ENCODE results near the gene TREML1.

Gene TREML1

DNA sequence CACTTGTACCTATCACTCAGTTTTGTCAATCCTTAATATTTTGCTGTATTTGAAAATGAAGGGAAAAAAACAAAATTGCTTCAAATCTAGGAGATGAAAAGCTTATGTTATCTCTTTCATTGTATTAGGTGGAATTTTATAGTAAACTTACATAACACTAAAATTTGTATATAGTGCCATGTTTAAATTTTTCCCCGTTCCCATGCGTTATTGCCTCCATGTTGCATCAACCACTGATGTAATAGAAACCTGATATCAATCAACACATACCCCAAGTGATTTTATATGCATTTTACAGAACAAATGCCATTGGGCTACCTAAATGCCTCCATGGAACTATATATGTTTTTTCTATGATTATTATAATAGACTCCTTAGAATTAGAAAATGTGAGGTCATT lies 23.5 kb upstream of the TREML1 start:
- DNase-seq (ENCODE audit: low read depth, low spot score) = no peak

DNA sequence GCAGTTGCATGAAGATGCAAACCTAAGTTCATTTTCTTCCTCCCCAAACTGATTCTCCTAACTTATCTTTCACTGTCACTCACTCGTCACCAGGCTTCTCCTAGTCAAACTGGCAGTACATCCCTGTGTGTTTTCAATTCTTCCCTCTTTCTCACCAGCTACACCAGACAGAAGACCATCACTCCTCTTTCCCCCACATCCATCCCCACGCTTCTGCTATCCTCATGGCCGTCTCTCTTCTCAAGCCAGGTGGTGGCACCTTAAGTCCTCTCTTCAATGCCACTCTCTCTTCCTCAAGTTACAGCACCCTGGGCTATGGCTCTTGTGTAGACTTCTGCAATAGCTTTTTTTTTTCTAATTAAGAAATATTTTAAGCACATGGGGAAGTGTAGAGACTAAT lies 23.1 kb upstream of the TREML1 start:
- DNase-seq (ENCODE audit: low read depth, low spot score) = no peak

DNA sequence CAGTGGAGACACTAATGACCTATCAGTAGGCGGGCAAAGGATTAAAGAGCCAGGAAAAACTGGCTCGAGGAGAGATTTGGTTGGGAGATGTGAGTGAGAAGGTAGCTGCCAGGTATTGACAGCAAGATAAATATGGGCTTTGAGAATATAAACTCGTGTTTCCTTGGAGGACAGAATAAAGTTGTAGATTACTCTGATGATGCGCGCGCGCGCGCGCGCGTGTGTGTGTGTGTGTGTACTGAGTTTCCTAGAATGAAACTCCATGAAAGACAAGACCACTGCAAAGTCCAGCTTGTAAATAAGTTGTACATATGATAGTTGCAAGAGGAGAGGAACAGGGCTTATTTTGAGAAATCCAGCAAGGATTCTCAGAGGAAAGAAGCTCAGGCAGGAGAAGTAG lies 22.0 kb upstream of the TREML1 start:
- no peak for DNase-seq (ENCODE audit: low read depth, low spot score)

DNA sequence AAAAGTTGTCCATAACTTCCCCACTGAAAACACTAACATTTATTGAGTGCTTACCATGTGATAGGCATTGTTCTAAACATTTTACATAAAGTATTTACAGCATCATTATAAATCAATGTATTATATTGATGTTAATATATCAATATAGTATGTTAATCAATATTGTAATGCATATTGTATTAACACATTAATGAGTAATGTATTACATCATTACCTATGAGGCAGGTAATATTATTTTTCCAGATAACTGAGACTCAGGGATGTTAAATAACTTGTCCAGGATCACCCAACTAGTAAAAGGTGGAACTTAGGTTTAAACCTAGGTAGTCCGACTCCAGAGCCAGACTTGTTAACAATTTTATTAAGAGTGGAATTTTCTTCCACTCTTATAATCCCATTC lies 20.9 kb upstream of the TREML1 start:
- no peak for DNase-seq (ENCODE audit: low read depth, low spot score)

DNA sequence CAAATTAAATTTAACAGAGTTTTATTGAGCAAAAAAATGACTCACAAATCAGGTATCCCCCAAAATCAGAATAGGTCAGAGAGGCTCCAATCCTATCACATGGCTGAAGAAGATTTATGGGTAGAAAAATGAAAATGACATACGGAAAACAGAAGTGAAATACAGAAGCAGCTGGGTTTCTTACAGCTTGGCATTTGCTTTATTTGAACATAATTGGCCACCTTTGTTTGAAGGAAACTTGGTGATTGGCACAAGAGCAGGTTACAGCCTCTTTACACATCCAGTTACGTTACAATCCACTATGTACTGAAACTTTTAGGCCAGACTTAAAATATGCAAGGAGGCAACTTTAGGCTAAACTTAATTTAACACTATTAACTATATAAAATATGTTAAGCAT lies 20.5 kb upstream of the TREML1 start:
- DNase-seq (ENCODE audit: low read depth, low spot score) = no peak

DNA sequence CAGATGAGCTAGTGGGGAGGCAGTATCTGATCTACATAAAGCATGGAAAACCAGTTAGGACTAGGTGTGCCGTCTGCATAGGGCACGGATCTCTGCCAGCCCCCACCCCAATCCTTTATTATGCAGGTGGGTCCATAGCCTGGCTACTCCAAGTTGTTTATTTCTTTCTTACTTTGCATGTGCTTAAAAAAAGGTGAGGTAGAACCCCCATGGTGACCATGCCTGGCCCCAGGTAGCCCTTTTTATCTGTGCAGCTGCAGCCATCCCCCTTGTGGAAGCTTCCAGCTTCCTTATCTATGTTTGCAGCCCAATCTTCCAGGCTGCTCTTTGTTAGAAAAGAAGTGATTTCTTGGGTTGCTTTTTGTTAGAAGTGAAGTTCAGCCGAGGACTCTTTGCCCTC lies 17.8 kb upstream of the TREML1 start:
- peak; percentile 45 for DNase-seq (ENCODE audit: low read depth, low spot score)

DNA sequence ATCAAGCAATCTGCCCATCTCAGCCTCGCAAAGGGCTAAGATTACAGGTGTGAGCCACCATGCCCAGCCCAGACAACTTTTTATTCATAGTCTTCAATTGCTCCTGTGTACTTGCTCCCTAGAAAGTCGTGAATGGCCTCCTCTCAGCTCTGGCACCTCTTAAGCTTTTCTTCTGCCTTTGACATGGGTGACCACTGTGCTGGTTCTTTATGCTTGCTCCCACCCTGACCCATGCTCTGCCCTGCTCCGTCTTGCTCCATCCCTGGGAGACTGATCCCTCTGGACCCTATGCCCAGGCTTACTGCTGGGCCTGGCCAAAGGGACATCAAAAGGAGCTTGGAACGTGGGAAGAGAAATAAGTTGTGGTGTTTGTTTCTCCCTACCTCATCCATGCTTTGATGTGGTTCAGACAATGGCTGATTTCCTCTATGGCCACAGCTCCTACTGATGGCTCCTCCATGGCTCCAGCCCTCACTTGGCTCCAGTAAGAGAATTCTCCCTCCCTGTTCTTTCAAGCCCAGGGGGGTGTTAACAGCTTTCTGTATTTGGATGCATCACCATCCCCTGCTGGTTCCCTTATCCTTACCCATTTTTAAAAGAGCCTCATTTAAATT lies 16.5 kb upstream of the TREML1 start:
- no peak for DNase-seq (ENCODE audit: low read depth, low spot score)

DNA sequence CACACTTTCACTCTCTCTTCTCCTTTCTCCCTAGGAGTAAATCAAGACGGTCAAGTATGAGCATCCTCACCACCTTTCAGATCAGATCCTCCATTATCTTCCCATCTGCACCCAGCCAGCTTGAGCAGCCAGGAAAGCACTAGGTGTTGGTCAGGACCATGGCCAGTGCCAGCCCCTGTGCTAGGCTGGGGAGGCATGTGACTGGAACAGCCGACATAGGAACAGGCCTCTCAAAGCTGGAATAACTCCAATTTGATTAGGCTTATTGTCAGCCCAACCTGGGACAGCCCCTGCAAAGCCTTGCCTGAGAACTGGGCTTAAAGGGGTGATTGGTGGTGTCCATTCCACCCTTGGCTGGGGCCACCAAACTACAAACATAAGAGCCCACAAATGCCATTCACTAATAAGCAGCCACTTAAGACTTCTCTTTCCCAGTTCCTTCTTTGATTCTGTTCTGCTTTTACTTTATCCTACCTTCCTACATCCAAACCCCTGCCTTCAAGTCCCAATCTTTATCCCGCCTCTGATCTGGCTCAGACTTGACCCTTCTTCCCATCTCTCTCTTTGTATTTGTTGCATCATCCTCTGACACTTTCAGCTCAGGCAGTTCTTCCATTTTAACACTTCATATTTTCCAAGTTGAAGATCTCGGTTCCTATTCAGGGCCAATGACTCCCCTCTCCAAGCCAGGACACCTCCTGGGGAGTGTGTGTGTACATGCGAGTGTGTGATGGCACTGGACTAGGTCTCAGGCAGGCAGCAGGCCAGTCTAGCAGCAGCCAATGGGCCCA lies 13.2 kb upstream of the TREML1 start:
- DNase-seq (ENCODE audit: low read depth, low spot score) = no peak

DNA sequence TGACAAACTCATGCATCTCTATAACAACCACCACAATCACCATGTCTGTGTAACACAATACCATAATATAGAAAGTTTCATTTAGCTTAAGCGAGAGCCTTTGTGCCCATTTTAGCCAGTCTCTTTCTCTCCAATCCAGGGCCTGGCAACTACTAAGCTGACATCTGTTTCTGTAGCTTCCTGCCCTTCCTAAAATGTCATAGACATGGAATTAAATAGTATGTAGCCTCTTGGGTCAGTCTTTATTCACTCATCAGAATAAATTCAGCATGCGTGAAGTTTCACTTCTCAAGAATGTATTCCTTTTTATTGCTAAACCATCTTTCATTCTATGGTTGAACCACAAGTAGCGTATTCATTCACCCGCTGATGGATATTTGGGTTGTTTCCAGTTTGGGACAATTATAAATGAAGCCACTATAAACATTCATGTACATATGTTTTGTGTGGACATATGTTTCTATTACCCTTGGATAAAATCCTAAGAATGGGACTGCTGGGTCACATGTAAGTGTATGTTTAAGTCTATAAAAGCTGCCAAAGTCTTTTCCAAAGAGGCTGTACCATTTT lies 10.5 kb upstream of the TREML1 start:
- DNase-seq (ENCODE audit: low read depth, low spot score) = no peak

DNA sequence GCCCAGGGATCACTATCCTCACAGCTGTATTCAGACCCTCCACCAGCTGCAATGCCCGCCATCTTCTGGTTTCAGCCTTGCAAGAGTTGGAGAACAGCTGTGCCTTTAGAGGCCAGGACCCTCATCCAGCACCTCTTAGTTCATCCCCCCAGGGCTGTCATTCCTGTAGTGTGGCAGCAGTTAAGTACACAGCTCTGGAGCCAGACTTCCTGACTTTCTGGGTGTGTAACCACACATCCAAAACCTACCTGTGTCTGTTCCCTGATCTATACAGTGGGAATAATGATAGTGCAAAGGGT lies 9.2 kb upstream of the TREML1 start:
- no peak for DNase-seq (ENCODE audit: low read depth, low spot score)

DNA sequence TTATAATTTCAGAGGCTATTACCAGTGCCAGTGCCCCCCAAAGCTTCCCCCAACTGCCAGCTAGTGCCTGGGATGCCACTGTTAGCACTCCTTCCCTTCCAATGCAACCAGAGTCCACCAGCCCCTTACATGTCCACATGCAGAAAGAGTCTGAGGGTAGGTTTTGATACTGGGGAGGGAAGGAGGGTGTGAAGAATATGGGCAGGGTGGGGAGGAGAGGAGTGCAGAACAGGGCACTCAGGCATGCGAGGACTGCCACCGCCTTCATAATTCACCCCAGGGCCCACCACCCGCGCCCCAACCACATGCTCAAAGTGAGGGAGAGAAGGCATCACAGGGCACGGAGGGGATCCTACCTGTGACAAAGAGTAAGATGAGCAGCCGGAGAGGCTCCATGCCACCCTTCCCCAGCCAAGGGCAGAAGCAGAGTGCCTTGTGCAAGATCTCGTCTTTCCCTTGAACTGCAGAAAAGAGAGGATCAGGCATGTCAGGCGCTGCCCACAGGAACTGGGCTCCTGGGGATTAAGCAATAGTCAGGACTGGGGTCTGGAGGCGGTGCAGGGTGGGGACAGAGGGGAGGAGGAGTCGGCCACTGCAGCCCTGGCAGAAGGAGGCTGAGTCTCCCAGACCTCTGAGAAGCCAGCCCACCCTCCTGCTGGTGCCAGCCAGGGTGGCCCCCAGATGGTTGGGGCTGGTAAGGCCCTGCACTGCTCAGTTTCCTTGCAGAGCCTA lies 8.7 kb upstream of the TREML1 start, which contains the start of gene TREM2:
TREM2 (minus strand) TSS at position 430 of the 732 bp plus-strand sequence; CDS start at position 396, 34 bp downstream.
- DNase-seq (ENCODE audit: low read depth, low spot score) = no peak

DNA sequence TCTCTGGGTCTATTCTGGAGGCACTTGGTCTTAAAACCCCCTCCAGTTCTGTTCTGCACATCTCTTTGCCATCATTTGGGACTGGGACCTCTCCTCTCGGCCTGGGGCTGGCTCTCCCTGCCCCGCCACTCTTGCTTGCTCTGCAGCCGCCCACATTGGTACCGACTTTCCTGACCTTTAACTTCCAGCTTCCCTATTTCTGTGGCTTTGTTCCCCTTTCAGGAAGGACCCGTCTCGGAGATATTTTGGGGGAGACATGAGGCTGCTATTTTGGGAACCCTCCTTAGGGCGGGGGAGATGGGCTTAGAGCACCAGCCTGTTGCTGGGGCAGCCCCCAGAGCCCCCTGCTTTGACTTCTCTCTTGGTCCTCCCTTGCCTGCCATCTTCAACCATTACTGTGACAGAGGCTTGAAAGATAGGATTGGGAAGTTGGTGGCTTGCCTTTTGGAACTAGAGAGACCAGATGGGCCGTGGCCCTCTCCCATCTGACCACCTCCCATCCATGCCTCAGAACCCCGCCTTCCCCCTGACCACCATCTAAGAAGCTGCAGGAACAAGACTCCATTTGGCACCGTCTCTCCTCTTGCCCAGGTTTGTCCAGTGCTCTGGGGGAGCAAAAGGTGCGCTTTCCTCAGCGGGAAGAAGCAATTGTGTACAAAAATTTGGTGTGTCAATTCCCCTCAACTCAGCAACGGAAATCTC lies 7.9 kb upstream of the TREML1 start:
- DNase-seq (ENCODE audit: low read depth, low spot score) = no peak

DNA sequence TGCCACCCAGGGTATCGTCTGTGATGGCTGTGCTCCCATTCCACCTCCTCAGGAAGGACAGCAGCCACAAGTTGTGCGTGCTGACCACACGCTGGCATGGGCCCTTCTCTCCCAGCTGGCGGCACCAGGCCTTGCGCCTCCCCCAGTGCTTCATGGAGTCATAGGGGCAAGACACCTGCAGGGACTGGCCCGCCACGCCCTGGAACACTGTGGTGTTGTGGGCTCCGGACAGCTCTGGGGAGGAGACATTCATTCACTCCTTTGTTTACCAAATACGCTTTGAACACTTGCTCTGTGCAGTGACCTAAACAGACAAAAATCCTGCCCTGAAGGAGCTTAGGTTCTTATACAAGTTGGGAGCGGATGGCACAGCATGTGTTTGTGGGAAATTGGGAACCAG lies 7.2 kb upstream of the TREML1 start:
- no peak for DNase-seq (ENCODE audit: low read depth, low spot score)

DNA sequence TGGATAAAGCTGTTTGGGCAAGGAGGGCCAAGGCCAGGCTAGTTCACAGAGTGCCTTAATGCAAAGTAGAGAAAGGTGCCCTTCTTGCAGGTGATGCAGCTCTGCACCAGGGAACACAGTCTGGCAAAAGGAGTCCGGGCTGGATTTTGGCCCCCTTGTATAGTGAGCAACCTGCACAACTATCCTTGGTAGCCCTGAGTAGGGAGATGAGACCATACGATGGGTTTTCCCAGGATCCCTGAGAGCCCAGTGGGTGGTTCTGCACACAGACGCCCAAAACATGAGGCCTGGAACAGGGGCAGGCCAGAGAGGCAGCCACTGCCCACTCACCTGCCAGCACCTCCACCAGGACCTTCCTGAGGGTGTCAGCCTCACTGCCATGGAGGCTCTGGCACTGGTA lies 6.8 kb upstream of the TREML1 start:
- no peak for DNase-seq (ENCODE audit: low read depth, low spot score)

DNA sequence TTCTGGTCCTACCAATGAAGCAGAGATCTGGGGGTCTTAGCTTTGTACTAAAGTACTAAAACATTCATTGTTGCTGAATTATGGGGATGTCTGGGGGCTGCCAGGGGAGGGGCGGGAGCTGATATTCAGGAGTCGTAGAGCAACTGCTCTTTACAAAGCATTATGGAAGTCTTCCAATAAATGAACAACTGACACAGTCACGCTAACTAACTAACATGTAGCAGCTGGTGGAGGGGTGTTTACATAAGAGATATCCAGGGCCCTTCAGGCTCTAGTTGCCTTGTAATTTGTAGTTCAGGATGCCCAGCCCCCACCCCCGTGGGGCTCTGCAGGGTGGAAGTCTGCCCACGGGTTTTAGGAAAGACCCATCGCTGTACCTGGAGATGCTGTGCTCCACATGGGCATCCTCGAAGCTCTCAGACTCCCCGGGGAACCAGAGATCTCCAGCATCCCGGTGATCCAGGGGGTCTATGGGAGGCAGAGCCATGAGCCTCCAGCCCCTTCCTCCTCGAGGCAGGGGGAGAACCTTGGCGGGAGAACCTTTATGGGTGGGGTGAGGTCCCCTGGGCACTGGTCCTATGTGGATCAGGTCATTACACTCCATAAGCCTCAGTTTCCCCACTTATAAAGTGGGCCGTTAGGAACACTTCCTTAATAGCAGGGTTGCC lies 5.4 kb upstream of the TREML1 start:
- DNase-seq (ENCODE audit: low read depth, low spot score) = no peak

DNA sequence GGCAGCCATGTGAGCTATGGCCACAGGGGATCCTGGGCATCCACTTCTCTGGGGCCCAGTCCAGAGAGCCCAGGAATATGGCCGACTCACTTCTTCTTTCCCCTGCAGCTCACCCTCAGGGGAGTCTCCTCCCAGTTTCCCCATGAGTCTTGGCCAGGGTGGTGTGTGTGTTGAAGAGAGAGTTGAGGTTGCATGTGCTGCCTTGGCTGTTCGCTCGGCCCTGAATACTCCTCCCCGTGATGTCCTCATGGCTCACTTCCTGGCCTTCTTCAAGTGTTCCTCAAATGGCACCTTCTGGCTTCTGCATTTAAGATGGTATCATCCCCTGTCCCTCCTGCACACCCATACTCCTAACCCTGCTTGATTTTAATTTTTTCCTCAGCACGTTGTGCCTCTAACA lies 3.2 kb upstream of the TREML1 start:
- no peak for DNase-seq (ENCODE audit: low read depth, low spot score)

DNA sequence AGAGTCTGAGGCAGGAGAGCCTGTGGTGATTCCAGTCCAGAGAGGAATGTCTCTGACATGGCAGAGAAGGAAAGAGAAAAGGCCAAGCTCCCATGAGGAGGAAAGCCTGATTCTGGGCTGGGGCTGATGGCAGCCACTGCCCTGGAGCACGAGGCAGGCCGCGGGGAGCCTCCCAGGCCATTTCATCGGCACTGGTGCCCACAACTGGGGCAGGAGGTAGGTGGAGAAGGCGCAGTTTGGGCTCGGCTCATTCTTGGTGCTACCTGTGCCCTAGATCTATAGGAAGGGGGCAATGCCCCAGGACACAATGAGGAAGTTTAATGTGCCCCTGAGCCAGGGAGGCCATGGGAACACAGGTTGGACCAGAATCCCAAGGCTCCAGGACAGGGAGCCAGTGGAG lies 2.6 kb upstream of the TREML1 start:
- DNase-seq (ENCODE audit: low read depth, low spot score) = no peak

DNA sequence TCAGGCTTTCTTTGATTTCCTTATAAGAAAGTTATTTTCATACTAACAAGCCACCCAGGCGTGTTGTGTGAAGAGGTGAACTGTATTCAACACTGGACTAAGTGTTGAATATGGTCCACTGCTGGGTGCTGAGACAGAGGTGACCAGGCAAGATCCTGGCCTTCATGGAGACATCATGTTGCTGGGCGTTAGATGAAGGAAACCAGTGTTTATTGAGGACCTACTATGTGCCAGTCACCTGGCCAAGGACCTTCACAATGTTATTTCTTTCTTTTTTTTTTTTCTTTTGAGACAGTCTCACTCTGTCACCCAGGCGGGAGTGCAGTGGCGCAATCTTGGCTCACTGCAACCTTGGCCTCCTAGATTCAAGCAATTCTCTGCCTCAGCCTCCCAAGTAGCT lies 1.9 kb upstream of the TREML1 start:
- no peak for DNase-seq (ENCODE audit: low read depth, low spot score)

DNA sequence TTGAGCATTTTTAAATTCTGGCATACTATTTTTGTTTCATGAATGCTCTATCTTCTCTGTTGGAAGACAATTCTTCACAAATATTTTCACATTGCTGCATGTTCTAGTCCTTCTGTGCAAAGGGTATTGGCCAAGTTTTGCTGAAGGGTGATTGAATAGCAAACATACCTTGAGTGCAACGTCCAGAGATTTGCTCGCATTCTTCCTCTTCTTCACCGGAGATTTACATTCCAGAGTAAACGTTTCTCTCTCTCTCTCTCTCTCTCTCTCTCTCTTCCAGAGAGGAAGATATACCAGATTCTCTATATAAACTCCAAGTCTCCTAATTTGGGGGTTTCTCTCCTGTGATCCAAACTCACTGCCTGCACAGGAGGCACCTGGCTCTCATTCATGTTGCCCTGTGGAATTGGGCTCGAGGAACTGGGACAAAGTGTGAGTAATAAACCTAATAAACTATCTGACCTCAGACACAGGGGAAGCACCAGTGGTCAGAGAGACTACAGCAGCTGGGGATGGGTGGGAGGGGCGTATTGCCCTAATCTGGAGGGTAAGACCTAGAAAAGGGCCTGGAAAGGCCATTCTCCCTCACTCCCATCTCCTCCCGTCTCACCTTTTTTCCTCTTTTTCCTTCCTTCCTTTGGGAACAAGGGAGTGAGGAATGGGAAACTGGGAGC lies 1.1 kb upstream of the TREML1 start:
- no peak for DNase-seq (ENCODE audit: low read depth, low spot score)

DNA sequence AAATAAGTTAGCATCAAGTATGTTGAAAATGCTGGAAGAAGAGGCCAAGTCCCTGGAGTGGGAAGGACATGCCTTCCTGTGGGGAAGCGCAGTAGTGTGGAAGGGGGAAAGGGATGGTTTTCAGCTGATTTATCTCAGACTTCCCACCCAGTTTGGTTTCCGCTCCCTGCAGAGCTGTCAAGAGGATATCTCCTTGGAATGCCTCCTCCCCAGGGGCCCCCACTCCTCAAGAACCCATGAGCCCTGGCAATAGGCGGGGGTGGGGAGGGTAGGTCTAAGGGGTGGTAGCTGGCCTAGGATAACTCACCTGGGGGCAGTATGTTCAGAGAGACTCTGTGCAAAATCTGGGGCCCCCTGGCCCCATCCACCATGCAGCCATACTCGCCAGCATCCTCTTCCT lies 696 bp downstream of the TREML1 start:
- DNase-seq (ENCODE audit: low read depth, low spot score) = no peak

DNA sequence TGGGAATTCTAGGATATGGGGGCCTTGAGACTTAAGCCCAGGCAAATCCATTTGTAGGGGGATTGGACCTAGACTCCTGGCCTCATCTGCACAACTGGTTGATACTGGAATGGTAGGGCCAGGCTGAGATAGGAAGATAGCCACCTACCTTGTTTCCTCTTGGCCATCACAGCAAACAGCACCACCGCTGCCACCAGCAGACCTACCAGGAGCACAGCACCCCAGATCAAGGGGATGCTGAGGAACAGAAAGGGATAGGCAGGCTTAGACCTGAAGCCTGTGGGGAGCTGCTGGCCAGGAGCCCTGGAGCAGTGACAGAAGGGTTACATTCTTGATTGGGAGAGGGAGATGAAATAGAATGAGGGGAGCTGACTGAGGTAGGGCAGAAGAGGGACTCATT lies 3.5 kb downstream of the TREML1 start:
- no peak for DNase-seq (ENCODE audit: low read depth, low spot score)
